H1 (cell line): ENCODE data around the gene CRP. TPM values are rescaled to one million over a fixed set of nuclear protein-coding genes. Genes with fewer than 3 reads are reported as not detected.

Experiments used
- ATF2 ChIP-seq: IDR thresholded peaks from 2 replicates; pipeline ENCODE4 v1.6.1; 2012; ENCODE audit warnings: low read length, inconsistent platforms
- polyA plus RNA-seq, 7 experiments: library from polyadenylated mRNA; depleted of rRNA in 3 of 7; stranded (reverse) in 5 of 7; unstranded in 2 of 7; fragments of >200 nt in 5 of 7; fragments of 200-250 nt in 2 of 7; gene quantifications; 1 replicate in 5 of 7; 2 replicates in 1 of 7; 4 replicates in 1 of 7; pipeline versions ENCODE4 v1.2.1 to v1.2.3, GENCODE V29; 2011 to 2013; ENCODE audit warnings: missing spikeins in 2 of 7, mixed read lengths in 2 of 7
- total RNA-seq: library from RNA; stranded (reverse); fragmentation: NEBNext Ultra II Directional; extraction: Animal tissue kit (Norgen Biotek cat#: 25700); gene quantifications from 2 replicates; pipeline ENCODE4 v1.2.1, GENCODE V29; 2021
- TF ChIP-seq, protein P1 (sequence below): IDR thresholded peaks from 2 replicates; pipeline ENCODE4 v1.6.1; 2011; ENCODE audit warnings: low read length, improper control_type of control experiment

CRP gene
- total and polyA plus RNA-seq, 2 of the 8 experiments (the other 6 are each of a cell fraction or from before 2014, with no cell fraction given) = not detected

DNA sequence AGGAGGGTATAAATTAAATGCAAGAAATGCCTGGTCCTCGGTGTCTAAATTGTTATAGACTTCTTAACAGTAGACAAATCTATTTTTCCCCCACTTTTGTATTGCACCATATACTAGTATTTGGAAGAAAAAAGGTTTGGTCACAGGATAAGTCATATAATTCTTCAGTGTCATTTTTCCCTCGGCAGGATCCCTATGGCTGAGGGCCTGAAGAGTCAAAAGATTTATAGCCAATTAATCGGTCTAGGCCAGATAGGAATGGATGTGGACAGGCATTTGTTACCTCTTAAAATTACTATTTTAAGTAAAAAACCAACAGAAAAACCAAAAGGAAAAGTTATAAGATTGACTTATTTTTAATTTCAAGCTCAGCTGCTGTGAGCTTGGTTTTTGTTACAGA is 45.6 kb downstream of the CRP start (continued):
- TF ChIP-seq ATF2 = no peak
- TF ChIP-seq, protein P1, sequence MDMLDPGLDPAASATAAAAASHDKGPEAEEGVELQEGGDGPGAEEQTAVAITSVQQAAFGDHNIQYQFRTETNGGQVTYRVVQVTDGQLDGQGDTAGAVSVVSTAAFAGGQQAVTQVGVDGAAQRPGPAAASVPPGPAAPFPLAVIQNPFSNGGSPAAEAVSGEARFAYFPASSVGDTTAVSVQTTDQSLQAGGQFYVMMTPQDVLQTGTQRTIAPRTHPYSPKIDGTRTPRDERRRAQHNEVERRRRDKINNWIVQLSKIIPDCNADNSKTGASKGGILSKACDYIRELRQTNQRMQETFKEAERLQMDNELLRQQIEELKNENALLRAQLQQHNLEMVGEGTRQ = no peak
